Adrenal gland (tissue), 5 donors: ENCODE data around the gene ZBTB7B.

Experiments used
- CTCF ChIP-seq, 6 experiments: fragments of 450-650 bp in 4 of 6; fragments of 200-600 bp in 2 of 6; sonication (generic) in 1 of 6; IDR thresholded peaks; 1 replicate in 5 of 6; 2 replicates in 1 of 6; pipeline versions ENCODE4 v1.5.1 to v1.8.0; 2016 to 2021; ENCODE audit warnings: antibody characterized with exemption in 6 of 6, mild to moderate bottlenecking in 2 of 6, moderate library complexity in 1 of 6
- POLR2A ChIP-seq, 2 donors: fragments of 450-650 bp; IDR thresholded peaks; one replicate each; pipeline ENCODE4 v1.6.1; 2017; ENCODE audit warnings: antibody characterized with exemption in 2 of 2, mild to moderate bottlenecking in 2 of 2, moderate library complexity in 1 of 2
- donor health status: DM: no; HTN: no; CAD: no.

GRCh38 chr1:155042789-155043188, 40.2 kb downstream of the ZBTB7B start:
- TF ChIP-seq POLR2A (IDR thresholded peaks at IDR 0.05) (no peak), CTCF (IDR thresholded peaks at IDR 0.05) (no peak)
